Gastroesophageal sphincter (tissue), 4 donors: ENCODE data around the gene MACO1. TPM values are rescaled to one million over a fixed set of nuclear protein-coding genes. Genes with fewer than 3 reads are reported as not detected.

ENCODE experiments used
- ATAC-seq: fragments of 150-250 bp; one replicate; pipeline ENCODE4 v1.9.1; 2016; ENCODE audit warnings: mild to moderate bottlenecking, moderate library complexity
- H3K27ac ChIP-seq, 4 donors: fragments of 200-600 bp; sonication (generic) in 3 of 4; 1 replicate in 3 of 4; 2 replicates in 1 of 4; pipeline ENCODE4 v1.5.1; 2016 to 2019
- H3K27me3 ChIP-seq: fragments of 200-600 bp; sonication (generic); one replicate; pipeline ENCODE4 v1.5.1; 2019
- H3K36me3 ChIP-seq, 2 donors: fragments of 200-600 bp; sonication (generic); one replicate each; pipeline ENCODE4 v1.5.1; 2019; ENCODE audit warnings: control low read depth in 1 of 2
- H3K4me1 ChIP-seq, 3 donors: fragments of 200-600 bp; sonication (generic); 1 replicate in 2 of 3; 2 replicates in 1 of 3; pipeline ENCODE4 v1.5.1; 2016 to 2019; ENCODE audit warnings: control low read depth in 2 of 3
- H3K4me3 ChIP-seq, 2 donors: fragments of 200-600 bp; sonication (generic); one replicate each; pipeline ENCODE4 v1.5.1; 2019; ENCODE audit warnings: mild to moderate bottlenecking in 1 of 2, moderate library complexity in 1 of 2
- H3K9me3 ChIP-seq, 3 donors: fragments of 200-600 bp; sonication (generic); one replicate each; pipeline ENCODE4 v1.5.1; 2017 to 2019; ENCODE audit warnings: control low read depth in 2 of 3
- EP300 ChIP-seq: sonication (generic); formaldehyde crosslinking; IDR thresholded peaks from one replicate; pipeline ENCODE4 v1.6.1; 2017; ENCODE audit warnings: antibody characterized with exemption, mild to moderate bottlenecking
- POLR2A ChIP-seq, 2 donors: fragments of 450-650 bp; IDR thresholded peaks; one replicate each; pipeline ENCODE4 v1.6.1; 2017; ENCODE audit warnings: antibody characterized with exemption in 2 of 2, mild to moderate bottlenecking in 2 of 2, moderate library complexity in 1 of 2
- POLR2AphosphoS5 ChIP-seq: sonication (generic); formaldehyde crosslinking; IDR thresholded peaks from one replicate; pipeline ENCODE4 v1.6.1; 2017; ENCODE audit warnings: antibody characterized with exemption
- WGBS, 2 donors: methylation state at CpG; one replicate each; pipeline ENCODE4 v1.1.5; 2018; ENCODE audit warnings: low coverage in 1 of 2; 5-methylcytosine and 5-hydroxymethylcytosine counted together
- total RNA-seq, 4 donors: library from RNA; depleted of rRNA; stranded (reverse); fragments of >200 nt; gene quantifications; one replicate each; pipeline ENCODE4 v1.1.0, GENCODE V29; 2016
- TF ChIP-seq, protein P1 (sequence below), 4 experiments: fragments of 200-600 bp in 2 of 4; fragments of 450-650 bp in 2 of 4; sonication (generic) in 1 of 4; IDR thresholded peaks; one replicate each; pipeline ENCODE4 v1.5.1; 2017 to 2019; ENCODE audit warnings: antibody characterized with exemption in 4 of 4, mild to moderate bottlenecking in 2 of 4, moderate library complexity in 2 of 4

The MACO1 gene
- total RNA-seq, 4 donors from 2014 or later: 15.5 to 24.5 (median 19.0) TPM

DNA sequence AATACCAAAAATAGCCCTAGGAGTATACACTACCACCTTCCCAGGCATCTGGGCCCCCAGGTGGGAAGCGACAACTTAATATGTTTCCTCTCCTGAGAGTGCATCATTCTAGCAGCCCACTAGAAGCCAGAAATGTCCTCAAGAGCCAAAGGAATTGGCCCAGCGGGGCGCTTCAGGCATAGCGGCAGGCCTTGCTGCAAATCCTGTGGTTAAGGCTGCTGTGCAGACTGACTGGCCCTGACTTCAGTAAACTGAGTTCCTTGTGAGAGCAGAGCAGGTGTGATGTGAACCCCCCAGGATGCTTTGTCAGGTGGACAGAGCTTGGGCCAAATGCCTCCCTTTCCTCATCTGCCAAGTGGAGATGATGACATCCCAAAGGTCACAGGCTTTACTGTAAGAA lies 83.0 kb downstream of the MACO1 start:
- Histone ChIP-seq H3K4me3 (no peak overlapping the region), H3K36me3 (no peaks in the 10 kb centered on the region), H3K9me3 (peaks cover 0 to 8% (median 0%) of the 10 kb centered on the region in 3 donors), H3K27me3 (no peaks in the 10 kb centered on the region), H3K27ac (no peak overlapping the region), H3K4me1 (no peaks in the 10 kb centered on the region)
- no peak for ATAC-seq
- 48% methylated on average over 3 of the region's 4 CpGs; no CpG with 5 or more reads in 1 of the 2 donors for WGBS, 2 donors
- TF ChIP-seq POLR2AphosphoS5 (no peak), POLR2A (IDR thresholded peaks at IDR 0.05) (no peak), EP300 (no peak)
- TF ChIP-seq, protein P1, sequence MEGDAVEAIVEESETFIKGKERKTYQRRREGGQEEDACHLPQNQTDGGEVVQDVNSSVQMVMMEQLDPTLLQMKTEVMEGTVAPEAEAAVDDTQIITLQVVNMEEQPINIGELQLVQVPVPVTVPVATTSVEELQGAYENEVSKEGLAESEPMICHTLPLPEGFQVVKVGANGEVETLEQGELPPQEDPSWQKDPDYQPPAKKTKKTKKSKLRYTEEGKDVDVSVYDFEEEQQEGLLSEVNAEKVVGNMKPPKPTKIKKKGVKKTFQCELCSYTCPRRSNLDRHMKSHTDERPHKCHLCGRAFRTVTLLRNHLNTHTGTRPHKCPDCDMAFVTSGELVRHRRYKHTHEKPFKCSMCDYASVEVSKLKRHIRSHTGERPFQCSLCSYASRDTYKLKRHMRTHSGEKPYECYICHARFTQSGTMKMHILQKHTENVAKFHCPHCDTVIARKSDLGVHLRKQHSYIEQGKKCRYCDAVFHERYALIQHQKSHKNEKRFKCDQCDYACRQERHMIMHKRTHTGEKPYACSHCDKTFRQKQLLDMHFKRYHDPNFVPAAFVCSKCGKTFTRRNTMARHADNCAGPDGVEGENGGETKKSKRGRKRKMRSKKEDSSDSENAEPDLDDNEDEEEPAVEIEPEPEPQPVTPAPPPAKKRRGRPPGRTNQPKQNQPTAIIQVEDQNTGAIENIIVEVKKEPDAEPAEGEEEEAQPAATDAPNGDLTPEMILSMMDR (IDR thresholded peaks at IDR 0.05): no peak

DNA sequence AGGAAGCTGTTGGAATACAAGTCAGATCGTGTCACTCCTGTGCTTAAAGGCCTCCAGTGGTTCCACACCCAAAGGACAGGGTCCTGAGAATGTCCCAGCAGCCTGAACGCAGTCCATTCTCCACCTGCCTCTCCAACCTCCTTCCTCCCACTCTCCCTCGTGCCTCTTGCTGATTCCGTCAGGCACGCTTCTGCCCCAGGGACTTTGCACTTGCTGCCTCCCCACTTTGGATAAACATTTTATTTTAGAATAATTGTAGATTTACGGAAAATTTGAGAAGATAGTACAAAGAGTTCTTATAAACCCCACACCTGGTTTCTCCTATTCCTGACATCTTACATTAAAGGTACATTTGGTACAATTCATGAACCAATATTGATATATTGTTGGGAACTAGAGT lies 84.3 kb downstream of the MACO1 start:
- Histone ChIP-seq H3K4me1 (no peaks in the 10 kb centered on the region), H3K27ac (no peak overlapping the region), H3K36me3 (no peaks in the 10 kb centered on the region), H3K9me3 (peaks cover 0 to 8% (median 0%) of the 10 kb centered on the region in 3 donors), H3K4me3 (no peak overlapping the region), H3K27me3 (no peaks in the 10 kb centered on the region)
- 77 to 83% methylated on average over 5 of the region's 6 CpGs for WGBS, 2 donors
- TF ChIP-seq POLR2AphosphoS5: no peak
- TF ChIP-seq, protein P1 (IDR thresholded peaks at IDR 0.05): no peak
- TF ChIP-seq EP300: no peak
- no peak for TF ChIP-seq POLR2A (IDR thresholded peaks at IDR 0.05)
- no peak for ATAC-seq

DNA sequence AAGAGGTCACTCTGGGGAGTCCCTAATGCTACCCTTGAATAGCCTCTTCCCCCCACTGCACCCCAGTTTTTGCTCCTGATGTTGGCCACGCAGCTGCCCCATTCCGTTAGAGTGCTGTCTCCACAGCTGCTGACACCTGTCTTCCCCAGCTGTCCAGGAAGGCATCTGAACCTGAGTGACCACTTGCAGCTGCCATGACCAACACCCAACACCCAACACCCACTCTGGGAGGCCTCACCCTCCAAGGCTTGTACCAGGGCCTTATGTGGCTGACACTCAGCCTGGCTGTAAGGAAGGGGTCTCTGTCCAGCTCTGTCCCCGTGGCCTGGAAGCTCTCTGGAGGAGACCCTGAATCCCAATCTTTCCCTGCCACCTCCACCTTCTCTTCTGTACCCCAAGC lies 86.0 kb downstream of the MACO1 start:
- WGBS, 2 donors: 100% methylated on average over 2 of the region's 3 CpGs; no CpG with 5 or more reads in 1 of the 2 donors

DNA sequence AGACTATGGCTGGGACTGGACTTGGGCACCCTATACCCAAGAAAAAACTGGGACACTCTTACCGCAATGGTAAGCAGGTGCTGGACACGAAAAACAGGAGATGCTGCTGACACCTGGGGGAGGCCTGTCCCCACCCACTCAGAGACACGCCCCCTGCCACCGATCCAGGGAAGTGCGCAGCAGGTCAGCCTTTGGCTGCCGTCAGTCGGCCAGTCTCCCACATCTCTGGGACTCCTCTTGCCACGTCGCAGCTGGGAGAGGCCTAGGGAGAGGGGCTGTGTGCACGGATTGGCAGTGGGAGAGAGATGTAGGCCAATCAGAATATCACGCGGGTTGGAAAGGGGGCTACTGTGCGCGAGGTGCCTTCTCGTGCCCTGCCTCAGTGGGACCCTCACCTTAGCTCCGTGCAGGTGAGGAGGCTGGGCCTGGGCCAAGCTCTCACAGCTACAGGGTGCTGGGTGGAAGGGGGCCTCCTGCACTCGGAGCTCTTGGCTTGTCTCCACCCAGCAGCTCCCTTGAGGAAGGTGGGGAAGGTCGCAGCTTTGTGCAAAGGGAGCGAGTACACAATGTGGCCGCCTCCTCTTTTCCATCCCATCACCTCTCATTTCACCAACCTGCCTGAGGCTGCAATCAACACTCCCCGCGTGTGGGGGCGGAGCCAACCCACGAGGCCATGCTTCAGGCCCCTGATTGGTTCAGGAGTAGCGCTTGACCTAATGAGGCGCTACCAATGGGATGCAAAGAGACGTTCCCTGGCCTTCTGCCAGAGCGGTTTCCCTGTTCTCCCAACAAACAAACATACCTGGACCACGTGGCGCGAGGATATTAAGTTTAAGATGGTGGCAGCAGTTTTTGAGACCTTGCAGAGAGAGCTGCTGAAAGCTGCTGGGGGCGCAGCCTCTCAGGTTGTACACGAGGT lies 87.0 kb downstream of the MACO1 start:
- peaks cover 0 to 5% (median 0%) of the 10 kb centered on the region in 3 donors for H3K9me3 ChIP-seq
- no peak overlapping the region for H3K4me3 ChIP-seq
- 50 to 72% methylated on average over 2 to 16 of the region's 33 CpGs for WGBS, 2 donors
- no peaks in the 10 kb centered on the region for H3K36me3 ChIP-seq
- H3K4me1 ChIP-seq: no peaks in the 10 kb centered on the region
- TF ChIP-seq POLR2AphosphoS5 (no peak), EP300 (no peak), POLR2A (IDR thresholded peaks at IDR 0.05) (no peak)
- TF ChIP-seq, protein P1 (IDR thresholded peaks at IDR 0.05): no peak
- H3K27me3 ChIP-seq: no peaks in the 10 kb centered on the region
- ATAC-seq: no peak
- H3K27ac ChIP-seq: no peak overlapping the region

More for the DNA sequence above, 86.0 kb downstream of the MACO1 start:
- Histone ChIP-seq H3K4me3 (no peak overlapping the region), H3K27ac (no peak overlapping the region), H3K9me3 (peaks cover 0 to 8% (median 0%) of the 10 kb centered on the region in 3 donors), H3K4me1 (no peaks in the 10 kb centered on the region), H3K27me3 (no peaks in the 10 kb centered on the region), H3K36me3 (no peaks in the 10 kb centered on the region)
- TF ChIP-seq POLR2AphosphoS5 (no peak), EP300 (no peak), POLR2A (IDR thresholded peaks at IDR 0.05) (no peak)
- TF ChIP-seq, protein P1 (IDR thresholded peaks at IDR 0.05): no peak
- ATAC-seq: no peak

DNA sequence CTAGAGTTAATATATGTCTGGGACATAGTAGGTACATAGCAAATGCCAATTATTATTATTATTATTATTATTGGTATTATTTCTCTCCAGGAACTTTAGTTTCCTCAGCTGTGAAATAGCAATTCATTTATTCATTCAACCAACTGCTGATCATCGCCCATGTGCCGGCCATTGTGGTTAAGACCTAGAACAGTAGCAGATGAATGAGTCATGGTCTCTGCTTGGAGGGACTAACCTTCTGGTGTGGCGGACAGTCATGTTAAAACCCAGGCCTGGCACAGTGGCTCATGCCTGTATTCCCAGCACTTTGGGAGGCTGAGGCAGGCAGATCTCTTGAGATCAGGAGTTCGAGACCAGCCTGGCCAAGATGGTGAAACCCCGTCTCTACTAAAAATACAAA lies 88.9 kb downstream of the MACO1 start:
- H3K27me3 ChIP-seq: no peaks in the 10 kb centered on the region
- TF ChIP-seq POLR2AphosphoS5 (no peak), POLR2A (IDR thresholded peaks at IDR 0.05) (no peak), EP300 (no peak)
- TF ChIP-seq, protein P1 (IDR thresholded peaks at IDR 0.05): no peak
- H3K4me3 ChIP-seq: no peak overlapping the region
- no peaks in the 10 kb centered on the region for H3K4me1 ChIP-seq
- no peaks in the 10 kb centered on the region for H3K36me3 ChIP-seq
- no peaks in the 10 kb centered on the region for H3K9me3 ChIP-seq
- no peak for ATAC-seq
- no peak overlapping the region for H3K27ac ChIP-seq
- WGBS, 2 donors: 80 to 95% methylated on average over 1 to 2 of the region's 5 CpGs
